ENCODE data around the gene FRMD3.

The FRMD3 gene

DNA sequence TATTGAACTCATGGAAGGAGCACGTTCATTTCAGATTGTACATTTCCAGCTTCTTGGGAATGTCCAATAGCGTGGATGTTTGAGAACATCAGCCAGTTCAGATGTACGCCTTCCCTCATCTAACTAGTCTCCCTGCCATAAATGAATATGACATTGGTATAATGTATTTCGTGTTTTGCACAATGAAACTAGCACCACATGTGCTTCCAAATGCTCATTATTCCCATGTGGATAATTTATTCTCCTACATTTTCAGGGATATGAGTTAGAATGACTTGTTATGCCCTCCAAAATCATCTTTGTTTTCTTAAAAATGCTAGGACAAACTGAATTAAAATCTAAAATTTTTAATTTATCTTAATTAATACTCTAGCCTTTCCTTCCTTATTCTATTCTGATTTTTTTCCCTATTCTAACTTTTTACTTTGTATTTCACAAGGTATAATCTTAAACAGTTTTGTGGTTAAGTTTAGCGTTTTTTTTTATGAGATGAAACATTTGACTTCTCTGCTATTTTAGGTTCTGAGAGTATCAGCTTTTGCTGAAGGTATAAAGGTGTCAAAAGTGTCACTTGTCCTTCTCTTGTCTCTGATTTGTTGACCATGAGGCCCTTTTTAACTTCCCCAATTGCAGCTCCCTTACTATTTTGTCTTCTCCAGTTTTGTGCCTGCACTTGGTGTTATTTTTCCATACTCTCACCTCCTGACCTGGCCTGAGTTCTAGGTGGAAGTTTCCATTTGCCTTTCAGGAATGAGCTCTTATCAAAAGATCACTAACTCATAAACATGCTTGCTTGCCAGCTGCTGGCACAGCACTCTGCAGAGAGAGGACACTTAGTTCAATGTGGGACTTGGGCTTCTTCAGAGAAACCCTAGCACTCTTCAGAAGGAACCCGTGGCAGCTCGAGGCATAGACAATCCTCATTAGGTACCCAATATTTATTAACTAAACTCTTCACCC is 106.8 kb downstream of the FRMD3 start:
- DNase-seq: no peak

DNA sequence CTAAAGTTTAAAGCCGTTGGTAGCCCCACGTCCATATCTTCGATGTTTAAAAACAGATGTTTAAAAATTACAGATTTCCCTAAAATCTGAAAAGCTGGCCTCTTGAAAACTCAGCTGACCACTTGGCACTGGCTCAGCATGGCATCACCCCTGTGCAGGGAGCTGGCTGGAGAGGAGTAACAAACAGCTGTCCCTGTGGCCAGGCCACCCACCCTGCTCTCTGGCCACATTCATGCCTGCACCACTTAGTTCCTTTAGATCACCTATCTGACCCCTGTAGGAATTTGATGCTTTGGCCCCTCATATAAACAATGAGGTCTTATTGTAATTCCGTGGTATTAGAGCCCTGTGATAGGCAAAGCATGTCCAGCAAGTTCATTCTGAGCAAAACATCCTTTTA is 107.5 kb downstream of the FRMD3 start:
- no peak for DNase-seq

DNA sequence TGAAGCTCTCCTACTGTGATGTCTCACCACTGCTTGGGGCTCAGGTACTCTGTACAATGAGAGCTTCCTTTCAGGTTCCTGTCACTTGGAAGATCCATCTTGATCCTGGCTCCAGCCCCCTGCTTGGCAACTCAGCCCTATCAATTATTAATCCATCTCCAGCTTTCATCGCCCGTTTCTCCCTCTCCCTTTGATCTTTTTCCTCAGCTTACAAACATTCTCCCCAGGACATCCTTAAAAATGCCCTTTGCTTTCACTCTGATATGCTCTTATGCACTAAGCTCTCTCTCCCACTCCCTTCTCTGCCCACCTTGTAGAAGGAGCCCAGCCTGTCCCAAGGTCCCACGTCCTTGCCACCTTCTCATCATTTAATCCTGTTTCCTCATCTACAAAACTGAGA is 109.0 kb downstream of the FRMD3 start:
- DNase-seq: no peak

DNA sequence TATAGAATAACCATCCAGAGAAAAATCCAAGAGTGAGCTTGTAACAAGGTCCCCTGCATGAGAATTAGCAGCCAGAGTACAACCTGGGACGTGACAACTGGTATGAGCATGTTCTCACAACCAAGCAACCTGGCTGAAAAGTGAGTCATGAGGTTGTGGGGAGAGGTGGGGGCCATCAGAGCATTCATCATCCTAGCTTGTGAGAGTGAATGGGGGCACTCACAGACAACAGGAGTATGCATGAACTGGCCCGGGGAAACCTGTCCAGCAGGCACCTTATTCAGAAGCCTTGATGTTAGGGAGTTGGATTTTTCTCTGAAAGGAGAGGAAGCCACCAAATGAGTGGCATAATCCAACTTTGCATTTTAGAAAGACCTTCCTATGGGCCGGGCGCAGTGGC is 113.0 kb downstream of the FRMD3 start:
- no peak for DNase-seq

DNA sequence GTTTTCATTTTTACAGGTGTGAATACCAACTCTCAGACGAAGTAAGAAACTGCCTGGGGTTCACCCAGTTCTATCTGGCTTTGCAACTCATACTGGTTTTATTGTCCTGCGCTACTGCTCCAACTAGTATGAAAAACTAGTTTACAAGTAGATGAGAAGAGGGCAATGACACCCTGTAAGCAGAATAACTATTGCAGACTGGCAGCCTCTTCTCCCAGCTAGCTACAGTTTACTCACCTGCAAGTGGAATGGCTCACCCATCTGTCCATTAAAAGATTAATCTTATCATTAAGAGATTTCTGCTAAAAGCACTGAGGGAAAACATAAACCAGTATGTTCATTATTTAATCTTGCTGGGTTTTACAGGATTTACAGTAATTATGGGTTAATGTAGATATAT is 113.4 kb downstream of the FRMD3 start:
- DNase-seq: no peak

DNA sequence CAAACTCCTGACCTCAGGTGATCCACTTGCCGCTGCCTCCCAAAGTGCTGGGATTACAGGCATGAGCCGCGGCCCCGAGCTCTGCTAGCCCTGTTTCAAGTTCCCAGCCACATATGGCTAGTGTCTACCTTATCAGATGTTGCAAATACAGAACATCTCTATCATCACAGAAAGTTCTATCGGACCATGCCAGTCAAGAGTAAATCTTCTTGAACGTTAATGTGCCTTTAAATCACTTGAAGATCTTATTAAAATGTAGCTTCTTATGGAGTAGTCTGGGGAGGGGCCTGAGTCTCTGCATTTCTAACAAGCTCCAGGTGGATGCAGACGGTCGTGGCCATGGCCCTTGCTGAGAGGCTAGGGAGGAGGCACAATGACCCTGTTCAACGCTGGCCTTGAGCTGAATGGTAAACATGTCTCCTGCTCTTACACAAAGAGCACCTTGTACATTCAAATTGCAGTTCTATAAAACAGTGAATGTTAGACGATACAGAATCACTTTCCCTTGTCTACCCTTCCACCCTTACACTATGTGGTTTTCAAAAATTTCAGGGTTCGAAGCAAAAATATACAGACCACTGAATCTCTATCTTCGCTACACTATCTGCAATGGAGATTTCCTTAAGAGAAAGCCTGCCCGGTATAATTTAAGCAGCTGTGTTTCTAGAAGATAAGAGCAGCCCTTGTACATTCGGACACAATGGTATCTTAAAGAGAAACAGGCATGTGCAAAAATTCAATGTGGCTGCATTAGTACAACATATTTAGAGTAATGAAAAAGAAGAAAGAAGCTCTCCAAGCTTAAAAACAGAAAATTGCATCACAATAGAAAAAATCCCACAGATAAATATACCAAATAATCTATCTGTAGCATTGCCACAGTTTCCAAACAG is 114.1 kb downstream of the FRMD3 start:
- DNase-seq: no peak

DNA sequence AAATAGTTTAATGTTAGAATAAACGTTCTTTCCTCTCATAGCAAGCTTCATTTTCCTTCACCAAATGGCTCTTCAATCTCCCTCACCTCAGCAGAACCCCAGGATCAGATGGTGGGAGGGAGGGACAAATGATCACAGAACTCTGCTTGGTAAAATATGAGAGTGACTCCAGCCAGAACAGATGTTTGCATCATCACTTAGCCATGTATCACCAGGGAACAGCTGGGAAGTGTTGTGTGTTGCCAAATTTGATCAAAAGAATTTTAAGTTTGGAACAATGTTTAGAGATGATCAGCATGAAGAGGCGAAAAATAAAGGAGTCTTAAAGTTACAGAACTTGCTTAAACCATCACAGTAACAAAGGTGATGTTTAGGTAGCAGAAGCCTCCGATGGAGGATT is 115.7 kb downstream of the FRMD3 start:
- no peak for DNase-seq

DNA sequence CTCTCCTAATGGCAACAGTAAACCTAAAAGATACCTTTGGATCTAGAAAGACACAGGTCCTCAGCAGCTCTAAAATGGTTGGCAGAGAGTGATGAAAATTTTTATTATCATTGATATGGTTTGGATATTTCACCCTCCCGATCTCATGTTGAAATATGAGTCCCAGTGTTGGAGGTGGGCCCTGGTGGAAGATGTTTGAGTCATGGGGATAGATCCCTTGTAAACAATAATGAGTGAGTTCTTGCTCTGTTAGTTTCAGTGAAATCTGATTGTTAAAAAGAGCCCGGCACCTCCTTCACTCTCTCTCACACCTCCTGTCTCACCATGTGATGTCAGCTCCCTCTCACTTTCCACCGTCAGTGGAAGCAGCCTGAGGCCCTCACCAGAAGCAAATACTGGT is 117.7 kb downstream of the FRMD3 start:
- DNase-seq: no peak

DNA sequence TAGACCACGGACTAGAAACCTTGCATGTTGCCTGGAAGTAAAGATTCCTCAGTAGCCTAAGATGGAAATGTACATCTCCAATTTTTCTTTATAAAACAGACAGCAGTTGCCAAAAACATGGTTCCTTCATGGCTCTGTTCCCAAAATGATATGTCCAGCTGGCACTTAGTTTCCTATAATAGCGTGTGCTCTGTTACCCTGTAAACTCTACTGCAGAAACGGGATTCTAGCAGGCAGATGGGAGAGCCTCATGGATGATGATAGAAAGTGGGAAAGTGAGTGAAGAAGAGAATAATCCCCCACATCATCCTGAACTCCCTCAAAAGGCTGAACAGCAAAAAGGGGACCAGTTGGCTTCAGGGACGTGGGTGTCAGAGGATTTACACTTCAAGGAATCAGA is 118.2 kb downstream of the FRMD3 start:
- DNase-seq: no peak

DNA sequence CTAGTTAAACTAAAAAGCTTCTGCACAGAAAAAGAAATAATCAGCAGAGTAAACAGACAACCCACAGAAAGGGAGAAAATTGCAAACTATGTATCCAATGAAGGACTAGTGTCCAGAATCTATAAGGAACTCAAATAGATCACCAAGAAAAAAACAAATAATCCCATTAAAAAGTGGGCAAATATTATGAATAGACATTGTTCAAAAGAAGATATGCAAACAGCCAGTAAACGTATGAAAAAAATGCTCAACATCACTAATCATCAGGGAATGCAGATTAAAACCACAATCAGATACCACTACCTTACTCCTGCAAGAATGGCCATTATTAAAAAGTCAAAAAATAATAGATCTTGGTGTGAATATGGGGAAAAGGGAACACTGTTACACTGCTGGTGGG is 119.9 kb downstream of the FRMD3 start:
- no peak for DNase-seq

DNA sequence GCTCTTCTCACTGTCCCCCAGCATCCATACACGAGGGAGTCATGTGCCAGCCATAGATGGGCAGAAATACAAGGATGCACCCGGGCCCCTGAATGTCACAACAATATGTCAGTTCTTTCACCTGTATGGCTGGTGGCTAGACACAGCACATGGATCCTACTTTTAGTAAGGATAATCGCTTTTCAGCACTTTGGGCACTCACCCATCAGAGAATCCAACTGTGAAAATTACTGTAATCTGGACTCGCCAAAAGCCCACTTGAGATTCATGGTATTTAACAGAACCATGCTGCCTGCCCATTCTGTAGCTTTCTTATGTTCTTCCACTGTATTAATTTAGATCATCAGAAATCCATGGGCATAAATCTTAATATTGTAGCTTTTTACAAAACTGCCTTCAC is 124.8 kb downstream of the FRMD3 start:
- DNase-seq: no peak

DNA sequence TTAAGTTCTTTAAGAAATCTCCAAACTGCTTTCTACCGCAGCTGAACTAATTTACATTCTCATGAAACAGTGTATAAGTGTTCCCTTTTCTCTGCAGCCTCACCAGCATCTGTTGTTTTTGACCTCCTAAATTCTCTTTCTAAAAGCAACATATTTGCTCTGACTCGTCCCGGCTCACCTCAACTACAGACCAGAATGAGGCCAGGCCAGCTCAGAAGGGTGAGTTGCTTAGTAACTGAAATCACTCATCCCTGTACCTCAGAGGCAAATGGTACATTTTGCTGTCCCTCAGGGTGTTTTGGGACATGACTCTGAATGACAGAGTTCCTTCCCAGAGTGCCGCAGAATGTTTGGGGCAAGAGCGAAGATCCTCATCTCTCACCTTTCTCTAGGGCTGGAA is 127.5 kb downstream of the FRMD3 start:
- no peak for DNase-seq

DNA sequence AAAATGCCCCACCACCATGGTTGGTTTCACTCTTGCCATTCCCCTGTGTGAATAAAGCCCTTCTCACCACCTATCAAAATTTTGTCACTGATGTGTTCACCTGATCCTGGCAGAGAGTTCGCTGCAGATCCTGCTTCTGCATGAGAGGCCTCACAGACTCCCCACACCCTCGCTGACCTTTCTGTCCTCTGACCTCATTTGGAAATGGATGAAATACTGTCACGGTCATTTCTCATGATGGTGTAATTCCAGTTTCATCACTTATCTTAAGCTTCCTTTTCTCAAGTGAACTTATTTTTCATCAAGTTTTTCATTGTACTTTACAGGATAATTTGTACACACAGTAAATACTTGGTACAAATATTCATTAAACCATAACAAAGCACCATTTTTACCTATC is 131.3 kb downstream of the FRMD3 start:
- DNase-seq: no peak

DNA sequence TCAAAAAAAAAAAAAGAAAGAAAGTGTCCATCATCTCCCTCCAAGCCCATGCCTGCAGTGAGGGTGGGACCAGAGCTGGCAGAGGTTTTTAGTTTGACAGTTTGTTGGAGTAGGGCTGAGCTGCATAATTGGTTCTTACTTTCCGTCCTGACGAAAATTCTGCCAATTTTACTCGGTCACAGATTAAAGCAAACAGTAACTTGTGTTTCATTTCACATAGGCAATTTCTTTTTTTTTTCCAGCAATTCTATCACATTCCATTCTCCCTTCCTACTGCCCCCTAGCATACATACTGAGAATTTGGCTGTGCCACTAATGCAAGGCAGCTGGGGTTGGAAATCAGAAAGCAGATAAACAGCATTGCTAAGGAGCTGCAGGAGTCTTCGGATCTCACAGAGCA is 132.4 kb downstream of the FRMD3 start:
- no peak for DNase-seq

DNA sequence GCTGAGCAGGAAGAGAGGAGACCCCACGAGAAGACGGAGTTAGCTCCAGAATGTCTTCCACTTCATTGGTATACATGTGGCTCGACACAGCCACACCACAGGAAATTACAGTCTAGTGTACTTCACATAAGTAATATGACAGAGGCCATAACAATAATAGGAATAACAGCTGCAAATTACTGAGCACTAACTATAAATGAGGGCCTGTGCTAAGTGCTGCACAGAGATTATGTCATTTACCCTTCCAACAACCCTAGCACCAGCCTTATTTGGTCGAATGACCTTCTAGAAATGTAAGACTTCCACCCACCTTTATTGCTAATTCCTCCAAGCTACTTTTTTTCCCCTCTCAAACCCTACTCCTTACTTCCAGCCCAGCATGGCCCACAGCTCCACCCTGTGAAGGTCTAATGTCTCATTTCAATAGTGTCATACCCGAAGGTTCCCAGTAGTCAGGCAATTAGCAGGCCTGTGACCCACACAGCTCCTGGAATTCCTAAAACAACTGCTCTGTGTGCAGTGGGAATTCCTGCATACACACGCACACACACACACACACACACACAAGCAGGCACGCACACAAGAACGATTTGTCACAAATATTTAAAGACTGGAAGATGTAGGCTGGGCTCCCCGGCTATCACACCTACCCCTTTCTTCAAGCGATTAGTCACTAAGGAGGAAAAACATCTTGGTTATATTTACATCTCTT is 134.5 kb downstream of the FRMD3 start:
- DNase-seq: no peak

DNA sequence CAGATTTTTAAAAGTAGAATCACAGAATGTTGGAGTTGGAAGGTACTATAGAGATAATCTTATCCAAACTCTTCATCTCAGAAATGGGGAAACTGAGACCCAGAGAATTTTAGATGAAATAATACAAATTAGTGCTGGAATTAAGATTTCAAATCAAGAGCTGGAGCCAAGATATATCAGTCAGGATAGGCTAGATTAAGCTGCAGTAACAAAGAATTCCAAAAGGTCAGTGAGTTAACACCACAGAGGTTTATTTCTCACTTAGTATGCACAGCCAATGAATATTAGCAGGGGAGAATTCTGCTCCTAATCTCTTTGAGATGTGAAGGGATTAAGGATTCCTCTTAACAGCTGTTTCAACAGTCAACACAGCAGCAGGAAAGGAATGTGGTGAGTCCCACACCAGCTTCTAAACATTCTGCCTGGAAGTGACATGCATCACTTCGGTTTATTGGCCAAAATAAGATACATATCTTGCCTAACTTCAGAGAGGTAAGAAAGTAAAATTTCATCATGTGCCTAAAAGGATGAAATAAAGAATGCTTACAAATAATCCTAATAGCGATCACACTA is 136.8 kb downstream of the FRMD3 start:
- DNase-seq: no peak

DNA sequence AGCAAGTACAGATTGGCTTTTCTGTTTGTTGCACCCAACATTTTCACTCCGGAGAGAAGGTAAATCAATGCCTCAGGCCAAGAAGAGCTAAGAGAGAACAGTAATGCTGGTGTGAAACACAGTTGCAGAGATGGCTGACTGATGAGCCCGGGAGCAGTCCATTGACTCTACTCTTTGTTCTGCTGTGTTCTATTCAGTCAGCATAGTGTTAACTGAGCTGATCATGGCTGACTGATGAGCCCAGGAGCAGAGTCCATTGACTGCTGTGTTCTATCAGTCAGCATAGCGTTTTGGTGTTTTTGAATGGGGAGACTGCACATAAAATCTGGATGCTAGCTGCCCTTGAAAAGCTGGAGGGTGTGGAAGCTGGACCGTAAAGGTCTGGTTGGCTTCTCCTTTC is 141.4 kb downstream of the FRMD3 start:
- DNase-seq: no peak

DNA sequence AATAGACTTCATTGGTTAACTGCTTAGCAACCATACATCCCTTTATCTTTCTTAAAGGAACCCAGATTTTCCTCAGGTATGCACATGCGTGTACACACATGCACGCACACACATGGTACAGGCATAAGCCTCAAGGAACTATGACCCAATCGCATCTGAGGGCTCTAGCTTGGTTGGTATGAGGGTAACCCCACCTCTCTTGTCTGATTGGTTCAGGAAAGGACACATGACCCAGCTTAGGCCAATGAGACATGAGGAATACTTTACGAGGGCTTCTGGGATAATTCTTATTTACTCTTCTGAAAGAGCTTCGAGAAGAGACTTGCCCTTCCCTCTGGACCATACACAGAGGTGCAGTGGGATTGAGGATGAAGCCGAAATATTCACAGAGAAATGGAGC is 141.9 kb downstream of the FRMD3 start:
- DNase-seq: no peak

DNA sequence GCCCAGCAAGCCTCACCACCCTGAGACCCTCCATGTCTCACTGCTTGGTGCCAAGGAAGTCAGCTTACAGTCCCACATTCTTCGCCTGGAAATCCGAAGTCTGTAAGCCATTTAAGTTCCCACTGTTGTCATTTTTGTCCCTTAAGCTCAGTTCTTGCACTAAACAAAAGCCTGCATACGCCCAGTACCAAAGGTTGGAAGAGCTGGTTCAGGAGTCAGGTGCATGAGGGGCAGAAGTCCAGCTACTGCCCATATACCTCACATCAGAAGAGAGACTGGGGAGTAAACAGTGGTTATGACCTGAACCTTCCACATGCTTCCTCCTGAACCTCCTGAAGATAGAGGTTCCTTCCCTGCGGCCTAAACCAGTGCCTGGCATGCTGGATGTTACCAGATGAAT is 146.0 kb downstream of the FRMD3 start:
- DNase-seq: no peak

DNA sequence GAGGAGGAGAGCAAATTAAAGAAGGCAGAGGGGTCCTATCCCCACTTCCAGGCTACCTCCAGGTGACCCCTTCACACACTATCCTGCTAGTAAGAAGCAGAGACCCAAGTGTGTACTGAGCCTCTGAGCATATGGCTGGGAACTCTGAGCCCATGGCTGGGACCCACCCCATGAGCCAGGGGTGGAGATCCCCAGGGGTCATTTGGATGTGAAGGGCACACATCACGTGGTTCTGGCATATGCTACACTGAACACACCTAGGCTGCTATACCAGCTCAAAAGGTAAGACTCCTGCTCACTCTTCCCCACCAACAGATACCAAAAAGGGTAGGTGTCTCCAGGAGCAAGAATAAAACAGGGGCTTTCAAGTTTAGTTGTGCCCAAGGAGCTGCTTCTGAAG is 149.9 kb downstream of the FRMD3 start:
- no peak for DNase-seq

DNA sequence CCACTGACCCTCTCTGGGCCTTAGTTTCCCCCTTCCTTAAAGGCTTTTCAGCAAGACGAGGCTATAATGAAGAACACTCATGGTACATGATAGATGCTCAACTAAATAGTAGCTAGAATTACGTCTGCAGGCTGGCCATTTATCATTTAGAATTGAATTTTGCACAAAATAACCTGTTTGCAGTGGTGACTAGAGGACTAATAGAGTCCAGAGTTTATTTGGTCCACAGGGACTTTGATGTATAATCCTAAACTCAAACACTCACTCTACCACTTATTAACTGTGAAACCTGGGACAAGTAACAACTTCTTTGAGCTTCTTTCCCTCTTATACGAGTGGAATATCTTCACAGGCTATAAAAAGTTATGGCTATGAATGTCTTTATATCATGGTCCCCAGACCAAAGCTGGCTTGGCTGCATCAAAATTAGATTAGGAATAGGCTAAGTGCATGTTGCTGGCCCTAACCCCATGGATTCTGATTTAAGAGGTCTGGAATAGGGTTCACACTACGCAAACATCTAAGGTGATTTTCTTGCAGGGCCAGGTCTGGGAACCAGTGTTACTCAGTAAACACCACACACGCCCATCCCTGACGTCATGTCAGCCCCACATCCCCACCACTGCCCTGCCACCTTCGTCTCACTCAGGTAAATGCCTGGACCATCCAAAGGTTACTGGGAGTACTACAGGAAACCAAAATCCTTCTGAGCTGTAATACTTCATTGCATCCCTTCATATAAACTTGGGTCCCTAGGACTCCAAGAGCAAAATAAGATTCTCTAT is 150.6 kb downstream of the FRMD3 start:
- no peak for DNase-seq

DNA sequence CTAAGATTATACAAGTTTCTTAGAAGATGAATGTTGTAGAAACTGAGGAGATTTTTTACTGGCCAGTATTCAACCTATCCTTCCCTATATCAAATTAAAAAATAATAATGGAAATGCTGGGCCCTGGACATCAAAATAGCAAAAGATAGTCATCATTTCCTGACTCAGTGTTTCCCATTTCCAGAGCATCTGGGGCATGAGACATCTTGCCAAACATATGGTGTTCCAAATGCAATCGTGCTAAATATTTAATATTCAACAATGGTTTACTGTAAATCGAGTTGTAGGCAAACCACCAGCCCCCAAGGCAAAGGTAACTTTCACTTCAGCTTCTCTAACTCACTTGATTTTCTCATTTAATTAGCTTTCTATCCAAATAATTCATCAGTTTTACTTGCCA is 152.9 kb downstream of the FRMD3 start:
- DNase-seq: no peak
